Hepatocyte (in vitro differentiated cells): ENCODE data around the gene WHRN. TPM values are rescaled to one million over a fixed set of nuclear protein-coding genes. Genes with fewer than 3 reads are reported as not detected.

Source experiments
- DNase-seq: peaks from one replicate; pipeline ENCODE4 v3.0.0-alpha.2; 2016; ENCODE audit warnings: low spot score
- H2AFZ ChIP-seq: fragments of 200-600 bp; sonication (generic); 2 replicates; pipeline ENCODE4 v1.6.0; 2016; ENCODE audit warnings: antibody characterized with exemption, mild to moderate bottlenecking
- H3K27ac ChIP-seq: fragments of 200-600 bp; sonication (generic); 2 replicates; pipeline ENCODE4 v1.5.1; 2016; ENCODE audit warnings: mild to moderate bottlenecking
- H3K27me3 ChIP-seq: fragments of 200-600 bp; sonication (generic); 2 replicates; pipeline ENCODE4 v1.6.1; 2016
- H3K36me3 ChIP-seq: fragments of 200-600 bp; sonication (generic); replicated peaks from 2 replicates; pipeline ENCODE4 v1.5.1; 2016; ENCODE audit warnings: low read depth; ENCODE audit not compliant: insufficient read depth
- H3K4me1 ChIP-seq: fragments of 200-600 bp; sonication (generic); 2 replicates; pipeline ENCODE4 v1.5.1; 2016; ENCODE audit warnings: mild to moderate bottlenecking, moderate library complexity; ENCODE audit not compliant: insufficient read depth
- H3K4me2 ChIP-seq: fragments of 200-600 bp; sonication (generic); 2 replicates; pipeline ENCODE4 v1.6.0; 2016
- H3K4me3 ChIP-seq: fragments of 200-600 bp; sonication (generic); 2 replicates; pipeline ENCODE4 v1.5.1; 2016; ENCODE audit warnings: mild to moderate bottlenecking
- H3K79me2 ChIP-seq: fragments of 200-600 bp; sonication (generic); 2 replicates; pipeline ENCODE4 v1.6.0; 2017; ENCODE audit warnings: mild to moderate bottlenecking
- H3K9me2 ChIP-seq: fragments of 200-600 bp; sonication (generic); replicated peaks from 2 replicates; pipeline ENCODE4 v1.6.0; 2017; ENCODE audit warnings: mild to moderate bottlenecking; ENCODE audit not compliant: insufficient read depth
- H3K9me3 ChIP-seq: fragments of 200-600 bp; sonication (generic); 2 replicates; pipeline ENCODE4 v1.5.1; 2016; ENCODE audit warnings: low read depth, mild to moderate bottlenecking
- H4K20me1 ChIP-seq: fragments of 200-600 bp; sonication (generic); 2 replicates; pipeline ENCODE4 v1.6.0; 2016; ENCODE audit warnings: mild to moderate bottlenecking; ENCODE audit not compliant: insufficient read depth, poor library complexity, severe bottlenecking
- EZH2 ChIP-seq: fragments of 200-600 bp; sonication (generic); IDR thresholded peaks from 2 replicates; pipeline ENCODE4 v1.6.1; 2016; ENCODE audit warnings: antibody characterized with exemption, mild to moderate bottlenecking, borderline replicate concordance
- EZH2phosphoT487 ChIP-seq: fragments of 200-600 bp; sonication (generic); IDR thresholded peaks from one replicate; pipeline ENCODE4 v1.6.1; 2018; ENCODE audit warnings: antibody characterized with exemption, mild to moderate bottlenecking, low read depth, moderate library complexity; ENCODE audit not compliant: unreplicated experiment, severe bottlenecking
- WGBS: methylation state at CpG from one replicate; pipeline ENCODE4 v1.1.6; 2016; ENCODE audit warnings: low lambda C conversion rate; ENCODE audit errors: missing lambda C conversion rate; 5-methylcytosine and 5-hydroxymethylcytosine counted together
- polyA plus RNA-seq: library from polyadenylated mRNA; unstranded; fragments of >200 nt; fragmentation: Nextera tagmentation; extraction: Ambion mirVana; gene quantifications from 2 replicates; pipeline ENCODE4 v1.2.1, GENCODE V29; 2016
- total RNA-seq: library from RNA; depleted of rRNA; stranded (reverse); fragments of >200 nt; gene quantifications from 2 replicates; pipeline ENCODE4 v1.2.3, GENCODE V29; 2014
- TF ChIP-seq, protein P1 (sequence below): fragments of 200-600 bp; sonication (generic); IDR thresholded peaks from 2 replicates; pipeline ENCODE4 v1.5.1; 2016; ENCODE audit warnings: antibody characterized with exemption, mild to moderate bottlenecking; ENCODE audit not compliant: poor library complexity

Gene WHRN
- total and polyA plus RNA-seq, 2 experiments from 2014 or later, result 3.2 to 6.6 TPM

GRCh38 chr9:114387680-114388356 is 117.5 kb downstream of the WHRN start, which contains the start of gene AKNA:
TSS of gene AKNA (minus strand) at chr9:114387982. CDS start at chr9:114381333, 6,649 bp downstream.
- Histone ChIP-seq H3K9me2 (no peaks in the 10 kb centered on the region), H2AFZ (peak within 1 kb of the TSS; percentile 58), H3K79me2 (peaks cover 71% of the 10 kb centered on the region), H3K27ac (peak within 1 kb of the TSS; percentile 92), H3K4me1 (peaks cover 62% of the 10 kb centered on the region), H3K36me3 (no peaks in the 10 kb centered on the region), H3K9me3 (no peaks in the 10 kb centered on the region), H4K20me1 (peaks cover 25% of the 10 kb centered on the region), H3K27me3 (no peaks in the 10 kb centered on the region), H3K4me2 (peak within 1 kb of the TSS; percentile 94), H3K4me3 (peak within 1 kb of the TSS; percentile 51)
- peak; percentile 88 for DNase-seq
- 8% methylated on average over 25 of the region's 25 CpGs for WGBS
- TF ChIP-seq EZH2phosphoT487 (no peak), EZH2 (no peak)
- TF ChIP-seq, protein P1, sequence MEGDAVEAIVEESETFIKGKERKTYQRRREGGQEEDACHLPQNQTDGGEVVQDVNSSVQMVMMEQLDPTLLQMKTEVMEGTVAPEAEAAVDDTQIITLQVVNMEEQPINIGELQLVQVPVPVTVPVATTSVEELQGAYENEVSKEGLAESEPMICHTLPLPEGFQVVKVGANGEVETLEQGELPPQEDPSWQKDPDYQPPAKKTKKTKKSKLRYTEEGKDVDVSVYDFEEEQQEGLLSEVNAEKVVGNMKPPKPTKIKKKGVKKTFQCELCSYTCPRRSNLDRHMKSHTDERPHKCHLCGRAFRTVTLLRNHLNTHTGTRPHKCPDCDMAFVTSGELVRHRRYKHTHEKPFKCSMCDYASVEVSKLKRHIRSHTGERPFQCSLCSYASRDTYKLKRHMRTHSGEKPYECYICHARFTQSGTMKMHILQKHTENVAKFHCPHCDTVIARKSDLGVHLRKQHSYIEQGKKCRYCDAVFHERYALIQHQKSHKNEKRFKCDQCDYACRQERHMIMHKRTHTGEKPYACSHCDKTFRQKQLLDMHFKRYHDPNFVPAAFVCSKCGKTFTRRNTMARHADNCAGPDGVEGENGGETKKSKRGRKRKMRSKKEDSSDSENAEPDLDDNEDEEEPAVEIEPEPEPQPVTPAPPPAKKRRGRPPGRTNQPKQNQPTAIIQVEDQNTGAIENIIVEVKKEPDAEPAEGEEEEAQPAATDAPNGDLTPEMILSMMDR, result no peak

- Histone ChIP-seq H3K36me3 (no peaks in the 10 kb centered on the region), H3K4me2 (peak overlapping the region; percentile 94), H3K79me2 (peaks cover 76% of the 10 kb centered on the region), H3K9me2 (no peaks in the 10 kb centered on the region), H3K27ac (peak overlapping the region; percentile 92), H3K4me3 (peak overlapping the region; percentile 51), H3K9me3 (no peaks in the 10 kb centered on the region), H2AFZ (peak overlapping the region; percentile 58), H3K4me1 (peaks cover 56% of the 10 kb centered on the region), H3K27me3 (no peaks in the 10 kb centered on the region), H4K20me1 (peaks cover 29% of the 10 kb centered on the region)
- peak; percentile 58 for DNase-seq
- TF ChIP-seq EZH2phosphoT487 (no peak), EZH2 (no peak)
- TF ChIP-seq, protein P1, result no peak
- WGBS, result 34% methylated on average over 18 of the region's 18 CpGs
Observed at GRCh38 chr9:114386886-114387679, 118.2 kb downstream of the WHRN start.

GRCh38 chr9:114386361-114386885 is 118.8 kb downstream of the WHRN start:
- Histone ChIP-seq H3K79me2 (peaks cover 80% of the 10 kb centered on the region), H3K4me1 (peaks cover 53% of the 10 kb centered on the region), H3K9me3 (no peaks in the 10 kb centered on the region), H2AFZ (no peak overlapping the region), H3K9me2 (no peaks in the 10 kb centered on the region), H3K27ac (peak overlapping the region; percentile 92), H3K27me3 (no peaks in the 10 kb centered on the region), H3K4me3 (peak overlapping the region; percentile 51), H4K20me1 (peaks cover 29% of the 10 kb centered on the region), H3K4me2 (peak overlapping the region; percentile 94), H3K36me3 (no peaks in the 10 kb centered on the region)
- 58% methylated on average over 9 of the region's 10 CpGs for WGBS
- DNase-seq, result no peak
- TF ChIP-seq EZH2phosphoT487, result no peak
- TF ChIP-seq EZH2, result no peak
- TF ChIP-seq, protein P1, result no peak
